HEK293T (cell line): ENCODE measurements around the gene DNAH3.

ENCODE experiments used
- ARNT ChIP-seq: fragments of 450-650 bp; IDR thresholded peaks from 2 replicates; pipeline ENCODE4 v1.6.1; 2017; ENCODE audit warnings: mild to moderate bottlenecking
- FOXM1 ChIP-seq: fragments of 450-650 bp; IDR thresholded peaks from 2 replicates; pipeline ENCODE4 v1.6.1; 2017; ENCODE audit warnings: mild to moderate bottlenecking, borderline replicate concordance
- SP1 ChIP-seq: fragments of 450-650 bp; IDR thresholded peaks from 2 replicates; pipeline ENCODE4 v1.6.1; 2017
- SUZ12 ChIP-seq: fragments of 450-650 bp; IDR thresholded peaks from 2 replicates; pipeline ENCODE4 v1.6.1; 2016; ENCODE audit warnings: mild to moderate bottlenecking

- TF ChIP-seq SP1: no peak
- no peak for TF ChIP-seq ARNT
- no peak for TF ChIP-seq FOXM1
- TF ChIP-seq SUZ12: no peak
Observed at GRCh38 chr16:20997147-20997546, 153.5 kb downstream of the DNAH3 start.
